ENCODE results near the gene NELFCD.

Gene NELFCD

DNA sequence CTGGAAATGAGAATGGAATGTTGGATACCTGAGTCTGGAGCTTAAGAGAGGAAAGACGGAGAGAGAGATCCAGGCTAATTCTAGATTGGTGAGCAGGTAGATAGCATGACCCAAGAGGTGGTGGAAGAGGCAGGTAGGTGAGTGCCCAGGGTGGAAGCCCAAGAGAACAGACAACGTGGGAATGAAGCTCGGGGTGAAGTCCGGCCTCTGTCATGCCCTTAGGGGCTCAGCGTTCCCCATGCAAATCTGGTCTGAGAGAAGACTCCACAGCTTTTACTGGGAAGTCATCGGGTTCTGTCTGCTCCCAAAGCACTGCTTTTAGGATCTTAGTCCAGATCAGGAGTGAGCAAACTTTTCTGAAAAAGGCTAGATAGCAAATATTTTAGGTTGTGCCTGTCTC is 3.6 kb downstream of the NELFCD start:
- peak in 1 of 2 donors; percentile 39 for DNase-seq
- Histone ChIP-seq H3K36me3 (peaks cover 27 to 38% (median 37%) of the 10 kb centered on the region in 3 donors), H3K27ac (peak overlapping the region in 1 of 2 donors; percentile 12), H3K4me1 (peaks cover 0 to 38% (median 27%) of the 10 kb centered on the region in 4 donors), H3K4me3 (no peak overlapping the region), H3K27me3 (no peaks in the 10 kb centered on the region), H3K9me3 (no peaks in the 10 kb centered on the region)
- intact Hi-C loops (cut with DNase I; ENCODE audit: low total_unique reads), result loop anchor here (5.0 kb wide), 2 partner anchors 48 to 97 kb away; partner anchors contain the start of gene ATP5F1E
- TF ChIP-seq CTCF (IDR thresholded peaks at IDR 0.05), result no peak

GRCh38 chr20:58985656-58986055 is 4.6 kb downstream of the NELFCD start:
- peak; percentile 49 to 64 for DNase-seq
- no peak for TF ChIP-seq CTCF (IDR thresholded peaks at IDR 0.05)
- Histone ChIP-seq H3K27me3 (no peaks in the 10 kb centered on the region), H3K4me1 (peaks cover 0 to 37% (median 26%) of the 10 kb centered on the region in 4 donors), H3K4me3 (no peak overlapping the region), H3K9me3 (no peaks in the 10 kb centered on the region), H3K36me3 (peaks cover 36 to 47% (median 47%) of the 10 kb centered on the region in 3 donors), H3K27ac (no peak overlapping the region)
- intact Hi-C loops (cut with DNase I; ENCODE audit: low total_unique reads), result no loop called here

DNA sequence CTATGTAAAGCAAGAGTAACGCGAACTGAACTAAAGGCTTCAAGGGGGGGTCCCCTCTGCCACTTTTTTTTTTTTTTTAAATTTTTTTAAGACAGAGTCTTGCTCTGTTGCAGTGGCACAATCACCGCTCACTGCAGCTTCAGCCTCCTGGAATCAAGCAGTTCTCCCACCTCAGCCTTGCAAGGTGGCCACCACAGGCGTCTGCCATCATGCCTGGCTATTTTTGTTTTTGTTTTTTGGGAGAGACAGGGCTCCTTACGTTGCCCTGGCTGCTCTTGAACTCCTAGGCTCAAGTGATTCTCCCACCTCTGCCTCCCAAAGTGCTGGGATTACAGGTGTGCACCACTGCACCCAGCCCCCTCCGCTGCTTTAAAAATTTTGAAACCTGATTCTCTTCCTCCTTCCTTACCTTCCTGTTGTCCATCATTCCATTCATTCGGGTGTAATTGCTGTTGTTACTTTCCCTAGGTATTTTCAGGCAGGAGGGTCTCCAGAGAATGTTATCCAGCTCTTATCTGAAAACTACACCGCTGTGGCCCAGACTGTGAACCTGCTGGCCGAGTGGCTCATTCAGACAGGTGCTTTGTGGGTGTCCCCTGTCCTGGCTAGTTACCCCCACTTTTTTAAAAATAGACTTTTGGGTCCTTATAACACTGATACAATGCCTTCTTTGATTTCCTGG is 5.4 kb downstream of the NELFCD start:
- peak in 1 of 2 donors; percentile 20 for DNase-seq
- no peak overlapping the region for H3K4me3 ChIP-seq
- peaks cover 0 to 37% (median 26%) of the 10 kb centered on the region in 4 donors for H3K4me1 ChIP-seq
- H3K36me3 ChIP-seq, result peaks cover 44 to 55% (median 55%) of the 10 kb centered on the region in 3 donors
- no peaks in the 10 kb centered on the region for H3K9me3 ChIP-seq
- intact Hi-C loops (cut with DNase I; ENCODE audit: low total_unique reads), result no loop called here
- no peaks in the 10 kb centered on the region for H3K27me3 ChIP-seq
- no peak overlapping the region for H3K27ac ChIP-seq
- no peak for TF ChIP-seq CTCF (IDR thresholded peaks at IDR 0.05)

- Histone ChIP-seq H3K36me3 (peaks cover 50 to 61% (median 61%) of the 10 kb centered on the region in 3 donors), H3K4me1 (peaks cover 0 to 33% (median 24%) of the 10 kb centered on the region in 4 donors), H3K27ac (no peak overlapping the region), H3K9me3 (no peaks in the 10 kb centered on the region), H3K4me3 (no peak overlapping the region), H3K27me3 (no peaks in the 10 kb centered on the region)
- TF ChIP-seq CTCF (IDR thresholded peaks at IDR 0.05), result no peak
- no peak for DNase-seq
- intact Hi-C loops (cut with DNase I; ENCODE audit: low total_unique reads), result no loop called here
Observed at GRCh38 chr20:58986968-58987517, 6.0 kb downstream of the NELFCD start.

DNA sequence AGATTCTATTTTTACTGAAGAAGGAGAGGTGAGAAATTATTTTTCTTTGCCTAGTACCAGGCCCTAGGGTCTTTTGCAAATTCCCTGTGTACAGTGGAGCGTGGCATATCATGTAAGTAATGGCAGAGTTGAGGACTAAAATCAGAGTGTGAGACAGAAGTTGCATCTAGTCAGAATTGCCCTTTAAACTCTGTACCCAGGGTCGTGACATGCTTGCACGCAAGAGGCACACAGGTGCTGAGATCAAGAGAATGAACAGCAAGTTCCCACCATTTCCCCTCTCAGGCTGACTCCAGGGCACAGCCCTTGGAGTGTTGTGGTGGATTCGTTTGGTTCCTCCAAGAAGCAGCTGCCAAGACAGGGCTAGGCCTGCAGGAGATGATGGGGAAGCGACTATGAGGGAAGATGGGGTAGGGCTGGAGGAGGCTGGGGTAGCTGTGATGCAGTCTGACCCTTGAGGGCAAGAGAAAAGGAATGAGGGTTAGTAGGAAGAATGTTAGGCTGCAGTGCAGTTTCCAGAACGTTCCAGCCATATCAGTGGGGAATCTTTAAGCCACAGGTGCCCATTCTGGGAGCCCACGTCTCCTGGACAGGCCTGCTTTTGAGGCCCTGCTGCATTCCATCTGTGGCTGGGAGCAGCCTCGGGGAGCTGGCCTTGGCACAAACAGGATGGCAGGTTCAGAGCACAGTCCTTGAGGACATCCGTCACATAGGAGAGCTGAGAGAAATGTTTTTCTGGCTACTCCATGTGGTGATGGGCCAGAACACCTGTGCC is 6.9 kb downstream of the NELFCD start:
- H3K4me3 ChIP-seq, result no peak overlapping the region
- intact Hi-C loops (cut with DNase I; ENCODE audit: low total_unique reads), result no loop called here
- no peak overlapping the region for H3K27ac ChIP-seq
- H3K9me3 ChIP-seq, result no peaks in the 10 kb centered on the region
- no peaks in the 10 kb centered on the region for H3K27me3 ChIP-seq
- no peak for TF ChIP-seq CTCF (IDR thresholded peaks at IDR 0.05)
- peaks cover 55 to 71% (median 70%) of the 10 kb centered on the region in 3 donors for H3K36me3 ChIP-seq
- peak in 1 of 2 donors; percentile 45 for DNase-seq
- H3K4me1 ChIP-seq, result peaks cover 0 to 24% (median 15%) of the 10 kb centered on the region in 4 donors

Measured in tibial artery (tissue), 4 donors.